Natural killer cell (primary cell): ENCODE data around the gene TBCC. TPM values are rescaled to one million over a fixed set of nuclear protein-coding genes. Genes with fewer than 3 reads are reported as not detected.

Experiments used
- ATAC-seq, 3 donors: fragments of 150-1000 bp in 2 of 3; fragments of 200-7000 bp in 1 of 3; cut with Tn5 transposase; 1 replicate in 1 of 3; 2 replicates in 2 of 3; pipeline ENCODE4 v1.10.0; 2021; ENCODE audit warnings: mild to moderate bottlenecking in 2 of 3, moderate library complexity in 2 of 3
- DNase-seq, 2 donors: peaks; one replicate each; pipeline versions ENCODE4 v3.0.0 to v3.0.0-alpha.2; 2013 to 2021; ENCODE audit warnings: mixed read lengths in 1 of 2
- H3K27ac ChIP-seq: one replicate; pipeline ENCODE4 v1.5.1; 2013; ENCODE audit warnings: mild to moderate bottlenecking, low read length
- H3K27me3 ChIP-seq: one replicate; pipeline ENCODE4 v1.6.1; 2013; ENCODE audit warnings: low read length; ENCODE audit not compliant: control insufficient read depth, insufficient read depth
- H3K36me3 ChIP-seq: one replicate; pipeline ENCODE4 v1.6.1; 2013; ENCODE audit warnings: low read length; ENCODE audit not compliant: control insufficient read depth, insufficient read depth
- H3K4me1 ChIP-seq: one replicate; pipeline ENCODE4 v1.6.1; 2013; ENCODE audit warnings: low read length; ENCODE audit not compliant: control insufficient read depth, insufficient read depth
- H3K4me3 ChIP-seq: one replicate; pipeline ENCODE4 v1.5.1; 2013; ENCODE audit warnings: low read length
- H3K9me3 ChIP-seq: one replicate; pipeline ENCODE4 v1.6.1; 2013; ENCODE audit warnings: low read length; ENCODE audit not compliant: control insufficient read depth, insufficient read depth
- H3K27ac Mint-ChIP-seq, 2 donors: one replicate each; pipeline ENCODE4 v1.8.0; 2022; ENCODE audit warnings: mild to moderate bottlenecking in 2 of 2, mixed read lengths in 2 of 2, moderate library complexity in 1 of 2
- H3K27me3 Mint-ChIP-seq, 2 donors: one replicate each; pipeline ENCODE4 v1.8.0; 2022; ENCODE audit warnings: low read depth in 2 of 2, mixed read lengths in 2 of 2
- H3K36me3 Mint-ChIP-seq: one replicate; pipeline ENCODE4 v1.8.0; 2022; ENCODE audit warnings: mixed read lengths
- H3K4me1 Mint-ChIP-seq, 2 donors: one replicate each; pipeline ENCODE4 v1.8.0; 2022; ENCODE audit warnings: mixed read lengths in 2 of 2
- H3K4me3 Mint-ChIP-seq: one replicate; pipeline ENCODE4 v1.8.0; 2022; ENCODE audit warnings: mild to moderate bottlenecking, moderate library complexity, mixed read lengths
- H3K9me3 Mint-ChIP-seq, 2 donors: one replicate each; pipeline ENCODE4 v1.8.0; 2022; ENCODE audit warnings: mixed read lengths in 2 of 2
- WGBS: methylation state at CpG from one replicate; pipeline ENCODE4 v1.1.7; 2013; ENCODE audit warnings: missing lambda C conversion rate; ENCODE audit not compliant: insufficient coverage; 5-methylcytosine and 5-hydroxymethylcytosine counted together
- intact Hi-C: fragments of 100-400 bp; cut with micrococcal nuclease; formaldehyde crosslinking; loops from one replicate; pipeline ENCODE4 v1.14.2; 2022
- total RNA-seq, 4 donors: library from RNA; stranded (reverse); fragments of 120-200 nt in 1 of 4; gene quantifications; one replicate each; pipeline versions ENCODE4 v1.2.3 to v1.2.4, GENCODE V29; 2013 to 2022
- TF ChIP-seq, protein P1 (sequence below): fragments of 200-600 bp; IDR thresholded peaks from one replicate; pipeline ENCODE4 v1.8.0; 2022; ENCODE audit warnings: antibody characterized with exemption

The TBCC gene
- total RNA-seq, 3 donors from 2014 or later (not counting 1 experiment from before 2014, with no cell fraction given): 64.1 to 77.6 (median 65.6) TPM

GRCh38 chr6:42762426-42762859, 16.5 kb upstream of the TBCC start:
- DNase-seq: no peak
- Histone ChIP-seq H3K4me1 (peaks cover 14% of the 10 kb centered on the region), H3K27me3 (no peaks in the 10 kb centered on the region), H3K27ac (no peak overlapping the region), H3K4me3 (no peak overlapping the region), H3K9me3 (no peaks in the 10 kb centered on the region), H3K36me3 (peaks cover 2% of the 10 kb centered on the region)
- TF ChIP-seq, protein P1, sequence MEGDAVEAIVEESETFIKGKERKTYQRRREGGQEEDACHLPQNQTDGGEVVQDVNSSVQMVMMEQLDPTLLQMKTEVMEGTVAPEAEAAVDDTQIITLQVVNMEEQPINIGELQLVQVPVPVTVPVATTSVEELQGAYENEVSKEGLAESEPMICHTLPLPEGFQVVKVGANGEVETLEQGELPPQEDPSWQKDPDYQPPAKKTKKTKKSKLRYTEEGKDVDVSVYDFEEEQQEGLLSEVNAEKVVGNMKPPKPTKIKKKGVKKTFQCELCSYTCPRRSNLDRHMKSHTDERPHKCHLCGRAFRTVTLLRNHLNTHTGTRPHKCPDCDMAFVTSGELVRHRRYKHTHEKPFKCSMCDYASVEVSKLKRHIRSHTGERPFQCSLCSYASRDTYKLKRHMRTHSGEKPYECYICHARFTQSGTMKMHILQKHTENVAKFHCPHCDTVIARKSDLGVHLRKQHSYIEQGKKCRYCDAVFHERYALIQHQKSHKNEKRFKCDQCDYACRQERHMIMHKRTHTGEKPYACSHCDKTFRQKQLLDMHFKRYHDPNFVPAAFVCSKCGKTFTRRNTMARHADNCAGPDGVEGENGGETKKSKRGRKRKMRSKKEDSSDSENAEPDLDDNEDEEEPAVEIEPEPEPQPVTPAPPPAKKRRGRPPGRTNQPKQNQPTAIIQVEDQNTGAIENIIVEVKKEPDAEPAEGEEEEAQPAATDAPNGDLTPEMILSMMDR: no peak
- 94% methylated on average over 2 of the region's 3 CpGs for WGBS
- Mint-ChIP-seq H3K27ac (no peak overlapping the region), H3K27me3 (no peaks in the 10 kb centered on the region), H3K9me3 (no peaks in the 10 kb centered on the region), H3K4me1 (peaks cover 26 to 41% of the 10 kb centered on the region in 2 donors), H3K36me3 (no peaks in the 10 kb centered on the region), H3K4me3 (no peak overlapping the region)
- ATAC-seq: no peak
- intact Hi-C loops: no loop called here

DNA sequence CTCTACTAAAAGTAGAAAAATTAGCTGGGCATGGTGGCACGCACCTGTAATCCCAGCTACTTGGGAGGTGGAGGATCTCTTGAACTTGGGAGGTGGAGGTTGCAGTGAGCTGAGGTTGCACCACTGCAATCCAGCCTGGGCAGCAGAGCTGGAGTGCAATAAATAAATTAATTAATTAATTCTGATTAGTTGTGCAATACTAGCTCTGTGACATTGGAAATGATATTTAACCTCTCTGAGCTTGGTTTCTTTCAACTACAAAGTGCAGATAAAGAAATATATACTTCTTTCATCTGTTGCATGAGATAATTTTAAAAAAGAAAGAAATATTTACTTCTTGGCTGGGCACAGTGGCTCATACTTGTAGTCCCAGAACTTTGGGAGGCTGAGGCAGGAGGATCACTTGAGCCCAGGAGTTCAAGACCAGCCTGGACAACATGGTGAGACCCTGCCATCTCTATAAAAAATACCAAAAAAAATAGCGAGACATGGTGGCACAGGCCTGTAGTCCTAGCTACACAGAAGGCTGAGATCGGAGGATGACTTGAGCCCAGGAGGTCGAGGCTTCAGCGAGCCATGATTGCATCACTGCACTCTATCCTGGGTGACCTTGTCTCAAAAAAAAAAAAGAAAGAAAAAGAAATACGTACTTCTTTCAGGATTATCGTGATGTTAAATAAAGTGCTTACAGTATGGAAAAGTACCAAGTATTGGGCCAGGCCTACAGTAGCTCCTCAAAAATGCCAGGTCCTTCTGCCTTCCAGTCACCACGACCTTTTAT, 15.6 kb upstream of the TBCC start:
- Histone ChIP-seq H3K4me1 (peaks cover 6% of the 10 kb centered on the region), H3K27ac (no peak overlapping the region), H3K4me3 (no peak overlapping the region), H3K27me3 (no peaks in the 10 kb centered on the region), H3K9me3 (no peaks in the 10 kb centered on the region), H3K36me3 (peaks cover 2% of the 10 kb centered on the region)
- ATAC-seq: no peak
- no peak for DNase-seq
- 94% methylated on average over 8 of the region's 8 CpGs for WGBS
- no peak overlapping the region for H3K27ac Mint-ChIP-seq
- intact Hi-C loops: no loop called here
- peaks cover 17 to 31% of the 10 kb centered on the region in 2 donors for H3K4me1 Mint-ChIP-seq
- TF ChIP-seq, protein P1: no peak
- H3K9me3 Mint-ChIP-seq: no peaks in the 10 kb centered on the region
- H3K36me3 Mint-ChIP-seq: no peaks in the 10 kb centered on the region
- H3K4me3 Mint-ChIP-seq: no peak overlapping the region
- H3K27me3 Mint-ChIP-seq: no peaks in the 10 kb centered on the region

GRCh38 chr6:42758756-42759430, 13.0 kb upstream of the TBCC start:
- 95% methylated on average over 3 of the region's 3 CpGs for WGBS
- Mint-ChIP-seq H3K4me3 (no peak overlapping the region), H3K27ac (no peak overlapping the region), H3K9me3 (no peaks in the 10 kb centered on the region), H3K4me1 (peaks cover 5 to 23% of the 10 kb centered on the region in 2 donors), H3K27me3 (no peaks in the 10 kb centered on the region), H3K36me3 (no peaks in the 10 kb centered on the region)
- no peaks in the 10 kb centered on the region for H3K4me1 ChIP-seq
- TF ChIP-seq, protein P1: no peak
- no peak overlapping the region for H3K27ac ChIP-seq
- no peaks in the 10 kb centered on the region for H3K27me3 ChIP-seq
- intact Hi-C loops: no loop called here
- DNase-seq: no peak
- peaks cover 2% of the 10 kb centered on the region for H3K36me3 ChIP-seq
- ATAC-seq: no peak
- no peaks in the 10 kb centered on the region for H3K9me3 ChIP-seq
- H3K4me3 ChIP-seq: no peak overlapping the region
